Mucosa of descending colon (tissue), 3 donors: ENCODE results near the gene BLM. TPM values are rescaled to one million over a fixed set of nuclear protein-coding genes. Genes with fewer than 3 reads are reported as not detected.
A peak's percentile ranks its signal among the peaks of the same experiment; 100 is the strongest.
"Not testable (repeated sequence)": the region's sequence is repeated elsewhere in the genome, so short reads cannot be mapped to it uniquely, and the experiment has no call there.

Experiments used
- ATAC-seq: fragments of 200-7000 bp; cut with Tn5 transposase; one replicate; pipeline ENCODE4 v1.9.1; 2020; ENCODE audit warnings: mild to moderate bottlenecking, moderate library complexity
- DNase-seq, 3 donors: peaks; one replicate each; pipeline ENCODE4 v3.0.0-alpha.2; 2020
- H3K36me3 ChIP-seq: fragments of 200-600 bp; one replicate; pipeline ENCODE4 v1.8.0; 2021; ENCODE audit warnings: low read depth, mild to moderate bottlenecking
- H3K4me1 ChIP-seq: fragments of 200-600 bp; one replicate; pipeline ENCODE4 v1.8.0; 2021; ENCODE audit warnings: low read depth, mild to moderate bottlenecking
- H3K4me3 ChIP-seq: fragments of 200-600 bp; one replicate; pipeline ENCODE4 v1.8.0; 2021; ENCODE audit warnings: mild to moderate bottlenecking
- H3K9me3 ChIP-seq: fragments of 200-600 bp; one replicate; pipeline ENCODE4 v1.8.0; 2021; ENCODE audit warnings: mild to moderate bottlenecking
- intact Hi-C, 2 donors: fragments of 100-400 bp; cut with DNase I in 1 of 2; cut with micrococcal nuclease in 1 of 2; formaldehyde crosslinking; loops; one replicate each; pipeline versions ENCODE4 v1.11.0 to v1.11.1; 2022; cut with DNase I, micrococcal nuclease
- long read RNA-seq, 2 donors: library from polyadenylated mRNA; unstranded; transcript quantifications; one replicate each; pipeline ENCODE4 v2.0.0, GENCODE V29; 2019 to 2021
- total RNA-seq, 3 donors: library from RNA; stranded (reverse); fragmentation: NEBNext Ultra II Directional in 2 of 3; extraction: Animal tissue kit (Norgen Biotek cat#: 25700) in 2 of 3; gene quantifications; one replicate each; pipeline versions ENCODE4 v1.2.1 to v1.2.4, GENCODE V29; 2021 to 2023
- TF ChIP-seq, protein P1 (sequence below): fragments of 200-600 bp; IDR thresholded peaks from one replicate; pipeline ENCODE4 v1.8.0; 2022; ENCODE audit warnings: antibody characterized with exemption, mild to moderate bottlenecking
- donor health status: DM: no; HTN: no; CAD: no; lungs with moderate emphysema.
- donor health status: DM: no; HTN: no; CAD: no.
- donor health status: DM: no; HTN: yes; CAD: no.

The BLM gene
- 1 to 10 TPM; 2.9 to 7.2 (median 4.1) TPM for total RNA-seq
- long read RNA-seq, donor 1 = 0 reads
- long read RNA-seq, donor 2, partial matches to known transcripts = 3 of 3 reads
- long read RNA-seq, donor 2, other reads (novel, unspliced or antisense) = 0 of 3 reads

DNA sequence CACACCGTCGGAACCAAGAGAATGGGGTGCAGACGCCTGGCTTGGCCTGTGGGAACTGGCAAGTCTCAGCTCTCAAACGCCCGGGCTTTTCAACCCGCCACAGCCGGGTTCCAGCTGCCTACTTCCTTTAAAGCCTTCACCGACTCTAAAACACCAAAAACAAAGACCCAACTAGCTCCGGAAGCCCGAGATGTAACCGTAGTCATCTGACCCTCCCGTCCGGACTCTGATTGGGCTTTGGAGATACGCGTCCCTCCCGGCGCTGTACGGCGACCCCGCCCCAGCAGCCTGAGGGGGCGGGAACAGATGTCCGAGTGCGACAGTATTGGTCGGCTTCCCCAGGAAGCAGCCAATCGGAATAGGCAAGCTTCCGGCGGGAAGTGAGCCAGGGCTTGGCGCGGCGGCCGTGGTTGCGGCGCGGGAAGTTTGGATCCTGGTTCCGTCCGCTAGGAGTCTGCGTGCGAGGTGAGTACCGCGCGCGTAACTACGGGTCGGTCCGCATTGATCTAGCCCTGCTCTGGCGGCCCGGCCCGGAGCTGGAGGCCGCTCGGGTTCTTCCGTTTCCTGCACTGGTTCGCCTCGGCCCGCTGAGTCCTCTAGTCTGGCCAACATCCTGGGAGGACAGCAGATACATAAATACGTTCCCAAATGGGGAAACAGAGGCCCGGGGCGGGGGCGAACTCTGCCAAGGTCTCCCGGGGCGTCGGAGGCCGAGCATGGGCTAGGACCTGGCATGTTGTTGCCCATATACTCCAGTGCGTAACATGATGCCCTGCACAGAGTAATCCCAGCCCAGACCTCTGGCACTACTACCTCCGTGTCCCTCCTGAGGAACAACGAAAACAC is at the start of gene BLM:
TSS of gene BLM (plus strand) at position 371 of the 846 bp plus-strand sequence. CDS start 30,047 bp downstream, outside the sequence.
- ATAC-seq = peak; percentile 100
- H3K4me3 ChIP-seq = peak within 1 kb of the TSS; percentile 46
- DNase-seq = peak; percentile 96 to 97 (median 96)
- TF ChIP-seq, protein P1, sequence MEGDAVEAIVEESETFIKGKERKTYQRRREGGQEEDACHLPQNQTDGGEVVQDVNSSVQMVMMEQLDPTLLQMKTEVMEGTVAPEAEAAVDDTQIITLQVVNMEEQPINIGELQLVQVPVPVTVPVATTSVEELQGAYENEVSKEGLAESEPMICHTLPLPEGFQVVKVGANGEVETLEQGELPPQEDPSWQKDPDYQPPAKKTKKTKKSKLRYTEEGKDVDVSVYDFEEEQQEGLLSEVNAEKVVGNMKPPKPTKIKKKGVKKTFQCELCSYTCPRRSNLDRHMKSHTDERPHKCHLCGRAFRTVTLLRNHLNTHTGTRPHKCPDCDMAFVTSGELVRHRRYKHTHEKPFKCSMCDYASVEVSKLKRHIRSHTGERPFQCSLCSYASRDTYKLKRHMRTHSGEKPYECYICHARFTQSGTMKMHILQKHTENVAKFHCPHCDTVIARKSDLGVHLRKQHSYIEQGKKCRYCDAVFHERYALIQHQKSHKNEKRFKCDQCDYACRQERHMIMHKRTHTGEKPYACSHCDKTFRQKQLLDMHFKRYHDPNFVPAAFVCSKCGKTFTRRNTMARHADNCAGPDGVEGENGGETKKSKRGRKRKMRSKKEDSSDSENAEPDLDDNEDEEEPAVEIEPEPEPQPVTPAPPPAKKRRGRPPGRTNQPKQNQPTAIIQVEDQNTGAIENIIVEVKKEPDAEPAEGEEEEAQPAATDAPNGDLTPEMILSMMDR = peak; percentile 14
- no peaks in the 10 kb centered on the region for H3K36me3 ChIP-seq
- intact Hi-C loops = loop anchor here in 1 of 2 donors (10.0 kb wide), 1 partner anchor 158 kb away; no protein-coding TSS in a partner anchor
- H3K9me3 ChIP-seq = no peaks in the 10 kb centered on the region
- H3K4me1 ChIP-seq = peaks cover 12% of the 10 kb centered on the region

DNA sequence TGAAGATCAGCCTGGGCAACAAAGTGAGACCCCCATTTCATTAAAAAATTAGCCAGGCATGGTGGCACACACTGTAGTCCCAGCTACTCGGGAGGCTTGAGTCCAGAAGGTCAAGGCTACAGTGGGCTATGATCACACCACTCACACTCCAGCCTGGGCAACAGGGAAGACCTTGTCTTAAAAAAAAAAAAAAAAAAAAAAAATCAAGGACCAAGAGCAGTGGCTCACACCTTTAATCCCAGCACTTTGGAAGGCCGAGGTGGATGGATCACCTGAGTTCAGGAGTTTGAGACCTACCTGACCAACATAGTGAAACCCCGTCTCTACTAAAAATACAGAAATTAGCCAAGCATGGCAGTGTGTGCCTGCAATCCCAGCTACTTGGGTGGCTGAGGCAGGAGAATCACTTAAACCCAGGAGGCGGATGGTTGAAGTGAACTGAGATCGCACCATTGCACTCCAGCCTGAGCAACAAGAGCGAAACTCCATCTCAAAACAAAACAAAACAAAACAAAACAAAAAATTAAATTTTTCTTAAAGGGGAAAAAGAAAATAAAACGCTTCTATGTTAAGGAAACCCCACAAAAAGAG is 49.3 kb upstream of the BLM start:
- intact Hi-C loops, ATAC-seq, H3K4me1 ChIP-seq, H3K9me3 ChIP-seq, H3K4me3 ChIP-seq, H3K36me3 ChIP-seq, DNase-seq: not testable (repeated sequence)

DNA sequence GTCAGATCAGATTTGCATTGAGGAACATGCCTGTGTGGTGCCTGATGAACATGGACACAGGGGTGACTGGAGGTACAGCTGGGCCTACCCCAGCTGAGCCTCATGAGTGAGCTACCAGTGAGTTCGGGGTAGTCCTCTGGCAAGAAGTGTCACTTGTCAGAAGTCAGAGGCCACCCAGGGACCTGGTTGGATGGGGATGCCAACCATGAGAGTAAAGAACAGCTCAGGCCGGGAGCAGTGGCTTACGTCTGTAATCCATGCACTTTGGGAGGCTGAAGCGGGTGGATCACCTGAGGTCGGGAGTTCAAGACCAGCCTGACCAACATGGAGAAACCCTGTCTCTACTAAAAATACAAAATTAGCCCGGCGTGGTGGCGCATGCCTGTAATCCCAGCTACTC is 46.5 kb upstream of the BLM start:
- H3K9me3 ChIP-seq, H3K4me1 ChIP-seq, H3K36me3 ChIP-seq, ATAC-seq, DNase-seq, intact Hi-C loops, H3K4me3 ChIP-seq: not testable (repeated sequence)

DNA sequence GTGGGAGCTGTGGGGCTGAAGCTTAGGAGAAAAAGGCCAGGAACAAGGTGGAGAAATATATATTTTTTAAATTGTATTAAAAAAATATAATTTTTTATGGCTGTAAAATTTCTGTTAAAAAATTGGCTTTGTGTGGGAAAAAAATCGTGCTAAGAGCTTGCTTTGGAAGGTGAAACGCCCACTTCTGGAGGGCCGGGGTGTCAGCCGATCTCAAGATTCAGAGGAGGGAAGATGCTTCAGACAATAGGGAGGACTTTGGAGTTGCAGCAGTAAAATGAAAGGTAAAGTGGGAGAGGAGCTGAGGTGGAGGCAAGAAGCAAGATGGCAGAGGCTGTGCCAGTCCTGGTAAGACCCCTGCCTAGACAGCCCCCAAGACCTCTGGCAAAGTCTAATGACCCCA is 45.9 kb upstream of the BLM start:
- no peaks in the 10 kb centered on the region for H3K36me3 ChIP-seq
- DNase-seq (no peak), ATAC-seq (no peak)
- no peaks in the 10 kb centered on the region for H3K9me3 ChIP-seq
- H3K4me1 ChIP-seq = no peaks in the 10 kb centered on the region
- H3K4me3 ChIP-seq = no peak overlapping the region
- TF ChIP-seq, protein P1 = no peak
- intact Hi-C loops = no loop called here

DNA sequence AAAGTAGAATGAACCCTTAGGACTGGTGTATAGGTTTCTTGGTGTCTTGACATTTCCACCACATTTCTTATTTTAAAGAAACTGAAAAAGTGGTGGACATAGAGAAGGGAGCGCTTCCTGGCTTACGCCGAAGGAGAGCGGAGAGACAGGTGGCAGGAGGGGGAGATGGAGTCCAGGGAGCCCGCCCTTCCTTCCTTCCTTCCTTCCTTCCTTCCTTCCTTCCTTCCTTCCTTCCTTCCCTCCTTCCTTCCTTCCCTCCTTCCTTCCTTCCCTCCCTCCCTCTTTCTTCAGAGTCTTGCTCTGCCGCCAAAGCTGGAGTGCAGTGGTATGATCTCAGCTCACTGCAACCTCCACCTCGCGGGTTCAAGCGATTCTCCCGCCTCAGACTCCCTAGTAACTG is 43.8 kb upstream of the BLM start:
- H3K36me3 ChIP-seq, DNase-seq, H3K4me3 ChIP-seq, H3K4me1 ChIP-seq, ATAC-seq, intact Hi-C loops, H3K9me3 ChIP-seq: not testable (repeated sequence)

DNA sequence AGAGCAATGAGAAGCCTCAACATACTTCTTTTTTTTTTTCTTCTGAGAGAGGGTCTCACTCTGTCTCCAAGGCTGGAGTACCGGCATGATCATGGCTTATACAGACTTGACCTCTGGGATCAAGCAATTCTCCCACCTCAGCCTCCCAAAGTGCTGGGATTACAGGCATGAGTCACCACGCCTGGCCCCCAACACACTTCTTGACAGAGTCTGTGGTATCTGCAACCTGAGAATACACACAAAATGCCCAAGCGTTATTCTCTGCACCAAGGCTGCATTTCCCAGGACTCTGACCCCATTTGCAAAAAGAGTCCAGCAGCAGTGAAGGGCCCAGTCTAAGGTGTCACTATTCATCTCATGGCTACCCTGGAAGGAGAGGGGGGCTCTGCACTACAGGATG is 42.7 kb upstream of the BLM start:
- ATAC-seq = no peak
- peaks cover 6% of the 10 kb centered on the region for H3K4me1 ChIP-seq
- H3K4me3 ChIP-seq = no peak overlapping the region
- no peaks in the 10 kb centered on the region for H3K9me3 ChIP-seq
- no peak for DNase-seq
- TF ChIP-seq, protein P1 = no peak
- intact Hi-C loops = no loop called here
- no peaks in the 10 kb centered on the region for H3K36me3 ChIP-seq

DNA sequence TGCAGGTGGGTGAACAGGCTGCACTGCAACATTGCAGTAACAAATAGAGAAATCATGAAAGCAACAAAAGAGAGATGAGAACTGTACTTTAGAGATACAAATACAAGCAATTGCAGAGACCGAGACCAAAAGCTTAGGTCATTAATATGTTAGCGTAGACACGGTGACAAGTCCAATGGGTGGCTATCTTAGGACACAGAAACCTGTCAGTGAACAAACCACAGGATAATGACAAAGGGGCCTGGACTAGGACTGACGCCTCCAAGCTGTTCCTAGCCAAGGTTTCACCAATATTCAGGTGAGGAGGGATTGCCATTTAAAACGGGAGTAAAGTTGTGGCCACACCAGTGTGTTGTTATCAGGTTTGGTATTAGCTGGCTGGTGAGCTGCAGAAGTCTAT is 41.7 kb upstream of the BLM start:
- no peaks in the 10 kb centered on the region for H3K36me3 ChIP-seq
- H3K9me3 ChIP-seq = no peaks in the 10 kb centered on the region
- TF ChIP-seq, protein P1 = no peak
- no peak overlapping the region for H3K4me3 ChIP-seq
- ATAC-seq (no peak), DNase-seq (no peak)
- intact Hi-C loops = no loop called here
- H3K4me1 ChIP-seq = peaks cover 6% of the 10 kb centered on the region
